Stimulated activated CD4-positive, alpha-beta T cell treated with anti-CD3 and anti-CD28 coated beads, Interleukin-4, amount 100 ng/mL, for 24 hours (primary cell): ENCODE measurements around the gene RGL1.

Experiments
- DNase-seq: peaks from one replicate; pipeline ENCODE4 v3.0.0-alpha.2; 2020

The RGL1 gene

DNA sequence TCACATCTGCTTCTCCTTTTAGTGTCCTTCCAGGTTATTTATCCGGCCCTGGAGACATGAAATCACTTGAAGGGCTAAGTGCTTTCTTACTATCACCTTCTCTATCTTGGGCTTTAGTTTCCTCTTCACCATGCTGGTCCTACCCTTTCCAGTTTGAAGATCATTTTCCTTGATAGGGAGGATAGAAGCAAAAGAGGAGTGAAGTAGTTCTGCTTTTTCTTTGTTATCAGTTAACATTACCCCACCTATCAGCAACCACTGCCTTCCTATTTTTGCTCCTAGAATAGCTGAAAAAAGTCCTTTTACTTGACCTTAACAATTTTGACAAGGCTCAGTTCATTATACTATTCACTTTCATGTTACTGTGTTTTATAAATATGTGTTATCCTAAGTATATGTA, 19.4 kb downstream of the RGL1 start:
- DNase-seq: no peak

GRCh38 chr1:183827801-183828200, 22.9 kb downstream of the RGL1 start:
- DNase-seq: no peak

- DNase-seq: no peak
Measured at GRCh38 chr1:183830389-183830788, 25.5 kb downstream of the RGL1 start.

DNA sequence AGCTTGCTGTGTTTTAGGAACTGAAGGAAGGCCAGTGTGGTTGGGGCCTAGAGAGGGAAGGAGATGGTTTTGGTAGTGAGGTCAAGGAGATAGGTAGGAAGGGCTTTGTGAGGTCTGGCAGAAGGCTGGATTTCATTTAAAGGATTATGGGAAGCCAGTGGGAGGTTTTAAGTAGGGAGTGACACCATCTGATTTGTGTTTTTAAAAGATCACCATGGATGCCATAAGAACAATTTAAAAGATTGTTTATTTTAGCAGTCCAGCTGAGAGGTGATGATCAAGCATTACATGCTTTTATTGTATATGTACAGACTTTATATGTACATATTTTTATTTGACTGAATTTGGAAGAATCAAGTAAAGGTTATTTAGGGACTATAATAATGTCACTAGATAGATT, 26.4 kb downstream of the RGL1 start:
- no peak for DNase-seq

GRCh38 chr1:183832459-183832858, 27.5 kb downstream of the RGL1 start:
- no peak for DNase-seq

DNA sequence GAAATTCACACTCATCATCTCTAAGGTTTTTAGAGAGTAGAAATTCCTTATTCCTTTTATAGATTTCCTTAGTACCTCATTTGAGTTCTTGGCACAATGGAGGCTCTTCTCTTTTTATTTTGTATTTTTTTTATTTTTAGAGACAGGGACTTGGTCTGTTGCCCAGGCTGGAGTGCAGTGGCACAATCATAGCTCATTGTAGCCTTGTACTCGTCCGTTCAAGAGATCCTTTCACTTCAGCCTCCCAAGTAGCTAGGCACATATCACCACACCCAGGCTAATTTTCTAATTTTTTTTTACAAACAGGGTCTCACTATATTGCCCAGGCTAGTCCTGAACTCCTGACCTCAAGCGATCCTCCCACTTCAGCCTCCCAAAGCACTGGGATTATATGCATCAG, 29.6 kb downstream of the RGL1 start:
- no peak for DNase-seq

DNA sequence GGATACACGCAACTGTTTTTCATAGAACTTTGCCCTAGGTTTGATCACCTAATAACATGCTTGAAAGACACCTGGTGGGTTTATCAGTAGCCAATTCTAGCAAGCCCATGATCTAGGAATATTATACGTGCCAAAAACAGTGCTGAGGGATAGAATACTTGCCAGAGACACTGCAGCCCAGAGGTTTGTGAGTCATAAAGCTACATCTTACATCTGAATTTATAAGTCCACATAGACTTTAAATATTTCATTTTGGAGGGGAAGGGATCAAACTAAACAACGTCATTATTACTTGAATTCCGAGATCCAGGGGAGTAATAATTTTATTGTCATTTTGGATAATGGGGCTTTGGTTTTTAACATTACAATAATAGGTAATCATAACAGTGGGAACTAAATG, 31.7 kb downstream of the RGL1 start:
- no peak for DNase-seq

DNA sequence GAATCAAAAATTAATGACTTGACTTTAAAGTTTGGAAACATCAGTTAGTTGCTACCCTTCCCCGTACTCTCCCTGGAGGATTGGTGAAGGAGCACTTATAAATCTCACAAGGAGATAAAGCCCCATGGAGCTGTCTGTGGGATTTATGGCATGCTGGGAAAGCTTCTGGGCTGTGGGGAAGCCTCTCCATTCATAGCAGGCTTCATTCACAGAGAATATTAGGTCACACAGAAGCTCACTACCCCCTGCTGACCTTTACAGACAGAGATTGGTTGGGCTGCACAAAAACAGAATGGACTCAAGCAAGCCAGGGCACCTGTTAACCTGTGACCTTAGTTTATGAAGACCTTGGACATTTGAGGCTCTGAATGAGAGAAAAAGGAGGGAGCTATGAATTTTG, 32.1 kb downstream of the RGL1 start:
- no peak for DNase-seq

DNA sequence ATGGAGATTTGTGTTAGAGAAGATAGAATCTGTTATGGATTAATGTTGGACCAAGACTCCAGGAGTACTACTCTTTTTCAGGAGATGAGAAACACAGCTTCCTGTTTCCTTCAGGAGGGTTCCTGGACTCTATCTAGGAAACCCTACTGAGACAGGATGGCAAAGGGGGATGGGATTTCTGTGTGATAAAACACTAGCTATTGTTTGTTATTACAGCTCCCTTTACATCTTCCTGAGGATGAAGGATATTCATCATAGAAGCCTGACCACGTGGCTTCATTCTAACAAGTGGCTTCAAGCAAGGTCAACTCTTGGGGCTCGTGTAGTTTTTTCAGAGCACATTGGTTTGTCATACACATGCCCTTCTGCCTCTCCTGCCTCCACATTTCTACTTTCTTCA, 33.3 kb downstream of the RGL1 start:
- no peak for DNase-seq

- DNase-seq: no peak
Measured at GRCh38 chr1:183840140-183840539, 35.2 kb downstream of the RGL1 start.

GRCh38 chr1:183841550-183841949, 36.6 kb downstream of the RGL1 start:
- DNase-seq: no peak

GRCh38 chr1:183841950-183842794, 37.3 kb downstream of the RGL1 start:
- DNase-seq: peak; percentile 36

GRCh38 chr1:183842795-183843144, 37.9 kb downstream of the RGL1 start:
- DNase-seq: no peak

DNA sequence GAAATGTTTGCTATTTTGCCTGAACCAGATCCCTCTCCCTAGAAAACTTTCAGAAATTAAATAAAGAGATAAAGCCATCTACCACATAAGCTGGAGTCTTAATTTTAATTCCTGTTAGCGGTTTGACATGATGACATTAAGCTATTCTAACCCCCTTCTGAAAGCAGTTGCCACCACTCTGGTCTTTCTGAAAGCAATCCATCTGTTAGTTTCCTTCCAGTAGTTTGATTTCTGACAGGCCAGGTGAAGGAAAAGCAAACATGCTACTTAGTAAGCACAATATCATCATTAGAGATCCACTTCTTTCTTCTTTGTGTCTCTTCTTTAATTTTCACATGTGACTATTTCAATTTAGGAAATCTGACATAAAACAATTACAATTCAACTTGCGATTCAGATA, 39.9 kb downstream of the RGL1 start:
- DNase-seq: no peak

DNA sequence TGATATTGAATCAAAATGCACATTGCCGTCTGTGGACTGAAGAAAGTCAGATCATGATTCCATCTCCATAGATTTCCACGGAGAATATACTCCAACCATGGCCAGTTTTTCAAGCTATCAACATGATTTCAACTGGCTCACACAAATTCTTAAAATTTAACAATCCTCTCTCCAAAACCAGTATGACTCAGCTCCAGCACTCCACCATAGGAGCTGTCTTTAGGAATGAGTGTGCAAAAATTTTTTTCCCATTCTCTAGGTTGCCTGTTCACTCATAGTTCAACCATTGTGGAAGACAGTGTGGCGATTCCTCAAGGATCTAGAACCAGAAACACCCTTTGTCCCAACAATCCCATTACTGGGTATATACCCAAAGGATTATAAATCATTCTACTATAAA, 40.8 kb downstream of the RGL1 start:
- no peak for DNase-seq

DNA sequence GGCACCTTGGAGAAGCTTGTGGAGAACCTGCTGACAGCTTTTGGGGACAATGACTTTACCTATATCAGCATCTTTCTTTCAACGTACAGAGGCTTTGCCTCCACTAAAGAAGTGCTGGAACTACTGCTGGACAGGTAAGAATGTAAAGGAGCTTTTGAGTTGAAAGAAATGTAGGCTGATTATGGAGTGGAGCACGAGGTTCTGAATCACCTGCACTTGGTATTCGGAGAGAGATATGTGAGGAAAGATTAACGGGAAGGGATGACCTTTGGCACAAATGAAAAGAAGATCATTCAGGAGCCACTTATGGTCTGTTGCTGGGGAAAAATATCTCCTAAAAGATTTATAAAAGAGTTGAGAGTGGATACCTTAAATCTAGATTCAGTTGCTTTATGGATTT, 42.7 kb downstream of the RGL1 start:
- no peak for DNase-seq

GRCh38 chr1:183850852-183851251, 45.9 kb downstream of the RGL1 start:
- DNase-seq: no peak

DNA sequence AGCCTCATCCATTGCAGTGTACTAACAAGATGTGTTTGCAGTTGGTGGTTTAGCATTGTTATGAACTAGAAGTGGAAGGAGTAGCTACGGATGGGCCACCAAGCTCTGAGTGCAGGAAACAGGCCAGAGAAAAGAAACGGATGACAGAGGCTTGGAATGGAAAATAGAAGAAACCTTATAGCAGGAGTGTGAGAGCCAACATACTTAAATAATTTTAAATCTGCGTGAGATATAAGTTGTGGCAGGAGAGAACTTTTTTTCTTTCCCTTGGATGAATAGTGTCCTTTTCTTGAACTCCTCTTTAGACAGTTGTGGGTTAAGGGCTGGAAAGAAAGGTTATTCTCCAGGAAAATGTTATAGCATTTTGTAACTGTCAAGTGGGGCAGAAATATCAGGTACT, 54.2 kb downstream of the RGL1 start:
- DNase-seq: no peak

- no peak for DNase-seq
Measured at GRCh38 chr1:183859831-183860230, 54.9 kb downstream of the RGL1 start.

- no peak for DNase-seq
Measured at GRCh38 chr1:183862967-183863366, 58.0 kb downstream of the RGL1 start.

DNA sequence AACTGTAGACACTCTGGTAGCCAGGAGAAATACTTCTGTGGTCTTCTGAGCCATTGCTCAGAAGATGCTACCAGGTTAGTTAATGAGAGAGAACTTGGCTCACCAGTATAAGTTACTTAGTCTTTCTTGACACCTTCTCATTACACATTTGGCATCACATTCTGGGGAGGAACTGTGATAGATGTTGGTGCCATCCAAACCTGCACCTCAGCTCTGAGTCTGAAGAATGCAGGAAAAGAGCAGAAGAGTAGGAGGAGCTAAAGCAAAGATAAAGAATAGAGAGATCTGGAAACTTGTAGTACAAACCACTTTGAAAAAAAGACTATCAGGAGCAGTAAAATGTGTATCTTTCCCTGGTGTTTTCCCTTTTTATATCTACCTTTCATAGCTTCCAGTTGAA, 58.9 kb downstream of the RGL1 start:
- DNase-seq: no peak

DNA sequence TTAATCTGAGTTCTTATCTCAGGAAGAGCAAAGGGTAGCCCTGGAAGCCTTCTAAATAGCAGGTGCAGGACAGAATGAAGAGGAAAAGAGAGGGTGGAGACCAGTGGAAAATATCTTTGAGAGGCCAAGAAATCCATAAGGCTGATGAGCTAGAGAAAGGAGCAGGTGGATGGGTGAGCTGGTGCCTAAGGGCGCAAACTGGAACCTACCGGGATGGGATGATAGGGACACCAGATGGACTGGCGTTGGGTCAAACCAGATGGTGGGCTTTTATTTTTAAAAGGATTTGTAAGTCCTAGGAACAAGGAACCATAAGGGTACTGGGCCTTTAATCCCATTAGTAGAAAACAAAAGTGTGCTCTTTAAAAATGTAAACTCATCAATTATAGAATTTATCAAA, 59.7 kb downstream of the RGL1 start:
- DNase-seq: no peak

- DNase-seq: no peak
Measured at GRCh38 chr1:183869230-183869629, 64.3 kb downstream of the RGL1 start.

- DNase-seq: no peak
Measured at GRCh38 chr1:183869664-183870063, 64.7 kb downstream of the RGL1 start.

- DNase-seq: no peak
Measured at GRCh38 chr1:183870351-183871077, 65.6 kb downstream of the RGL1 start.
